Measurements from ENCODE around the gene MVB12B.

GRCh38 chr9:126452106-126452505 lies 125.5 kb downstream of the MVB12B start:
- TF ChIP-seq EP300 (IDR thresholded peaks at IDR 0.05): no peak
- TF ChIP-seq POLR2A (IDR thresholded peaks at IDR 0.05): no peak
